Putamen (tissue), 1 donor: ENCODE measurements around the gene RETREG1.
"Not testable (repeated sequence)": the region's sequence is repeated elsewhere in the genome, so short reads cannot be mapped to it uniquely, and the experiment has no call there.

Experiments used
- DNase-seq: peaks from one replicate; pipeline ENCODE4 v3.0.0-alpha.2; 2016; ENCODE audit warnings: low spot score

The RETREG1 gene

DNA sequence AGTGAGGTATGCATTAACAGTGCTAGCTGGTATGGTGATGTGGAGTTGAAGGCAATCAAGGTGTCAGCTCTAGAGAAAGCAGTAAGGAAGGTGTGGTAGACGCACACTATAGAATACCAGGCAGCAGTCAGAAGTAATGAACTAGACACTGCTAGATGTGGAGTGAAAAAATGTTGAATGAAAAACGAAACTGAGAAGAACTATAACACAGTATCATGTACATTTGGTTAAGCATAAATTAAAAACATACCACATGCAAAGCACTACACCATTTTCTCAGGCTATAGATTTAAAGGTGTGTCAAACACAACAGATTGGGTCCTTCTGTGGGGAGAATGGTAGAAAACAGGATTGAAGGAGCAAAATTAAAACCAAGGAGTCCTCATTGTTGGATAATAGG is 166.6 kb downstream of the RETREG1 start:
- DNase-seq: no peak

DNA sequence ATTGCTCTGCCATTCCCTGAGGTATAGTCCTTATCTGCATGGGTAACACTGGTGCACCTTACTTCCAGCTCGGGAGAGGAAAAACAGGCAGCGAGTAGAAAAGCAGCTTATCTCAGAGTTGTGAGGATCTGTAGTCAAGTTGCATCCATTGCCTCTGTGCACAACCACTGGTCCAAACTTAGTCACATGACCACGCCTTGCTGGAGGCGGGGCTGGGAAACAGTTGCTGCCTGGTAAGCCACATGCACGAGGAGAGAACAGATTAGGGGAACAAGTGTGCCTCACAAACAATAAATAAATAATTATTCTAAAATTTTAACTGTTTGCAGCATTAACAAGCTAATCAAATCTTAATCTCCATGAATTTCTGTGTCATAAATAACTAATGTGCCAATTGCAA is 169.8 kb downstream of the RETREG1 start:
- DNase-seq: no peak

DNA sequence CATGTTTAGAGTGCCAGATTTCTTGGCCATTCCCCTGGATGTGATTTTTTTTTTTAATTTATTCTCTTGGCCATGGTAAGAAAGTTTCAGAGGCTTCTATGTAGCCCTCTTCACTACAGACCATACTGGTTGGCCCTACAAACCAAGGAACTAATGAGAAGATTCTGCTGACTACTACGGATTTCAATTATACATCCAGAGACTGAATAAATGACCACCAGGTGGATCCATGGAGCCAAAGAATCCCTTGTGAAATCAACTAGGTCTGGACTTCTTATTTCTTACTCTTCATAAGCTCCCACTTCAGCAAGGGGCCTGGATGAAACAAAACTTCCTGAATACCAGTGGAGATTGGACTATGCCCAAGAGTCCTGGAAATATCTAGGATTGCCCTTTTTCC is 178.8 kb downstream of the RETREG1 start:
- no peak for DNase-seq

DNA sequence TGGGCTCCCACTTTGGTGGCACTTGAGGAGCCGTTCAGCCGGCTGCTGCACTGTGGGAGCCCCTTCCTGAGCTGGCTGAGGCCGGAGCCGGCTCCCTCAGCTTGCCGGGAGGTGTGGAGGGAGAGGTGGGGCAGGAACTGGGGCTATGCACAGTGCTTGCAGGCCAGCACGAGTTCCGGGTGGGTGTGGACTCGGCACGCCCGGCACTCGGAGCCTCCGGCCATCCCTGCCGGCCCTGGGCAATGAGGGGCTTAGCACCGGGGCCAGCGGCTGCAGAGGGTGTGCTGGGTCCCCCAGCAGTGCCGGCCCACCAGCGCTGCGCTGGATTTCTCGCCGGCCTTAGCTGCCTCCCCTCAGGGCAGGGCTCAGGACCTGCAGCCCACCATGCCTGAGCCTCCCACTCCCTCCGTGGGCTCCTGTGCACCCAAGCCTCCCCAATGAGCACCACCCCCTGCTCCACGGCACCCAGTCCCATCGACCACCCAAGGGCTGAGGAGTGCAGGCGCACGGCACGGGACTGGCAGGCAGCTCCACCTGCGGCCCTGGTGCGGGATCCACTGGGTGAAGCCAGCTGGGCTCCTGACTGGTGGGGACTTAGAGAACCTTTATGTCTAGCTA is 180.6 kb downstream of the RETREG1 start:
- not testable (repeated sequence) for DNase-seq

DNA sequence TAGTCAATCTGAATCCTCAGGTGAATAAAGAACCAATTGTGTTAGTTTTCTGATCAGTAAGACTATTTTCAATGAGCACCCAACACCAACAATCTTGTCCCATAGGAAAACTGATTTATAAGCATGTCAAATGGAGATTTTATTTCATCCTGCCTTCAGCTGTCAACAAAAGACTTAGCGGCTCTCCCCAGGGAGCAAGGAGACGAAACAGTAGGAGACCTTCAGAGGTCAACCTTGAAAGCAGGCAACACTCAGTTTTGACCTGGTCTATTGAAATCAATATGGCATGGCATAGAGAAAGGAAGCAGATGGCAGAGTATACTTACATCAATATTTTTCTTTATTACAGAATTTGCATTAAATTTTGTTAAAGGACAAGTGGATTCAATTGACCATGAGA is 185.3 kb downstream of the RETREG1 start:
- DNase-seq: no peak

DNA sequence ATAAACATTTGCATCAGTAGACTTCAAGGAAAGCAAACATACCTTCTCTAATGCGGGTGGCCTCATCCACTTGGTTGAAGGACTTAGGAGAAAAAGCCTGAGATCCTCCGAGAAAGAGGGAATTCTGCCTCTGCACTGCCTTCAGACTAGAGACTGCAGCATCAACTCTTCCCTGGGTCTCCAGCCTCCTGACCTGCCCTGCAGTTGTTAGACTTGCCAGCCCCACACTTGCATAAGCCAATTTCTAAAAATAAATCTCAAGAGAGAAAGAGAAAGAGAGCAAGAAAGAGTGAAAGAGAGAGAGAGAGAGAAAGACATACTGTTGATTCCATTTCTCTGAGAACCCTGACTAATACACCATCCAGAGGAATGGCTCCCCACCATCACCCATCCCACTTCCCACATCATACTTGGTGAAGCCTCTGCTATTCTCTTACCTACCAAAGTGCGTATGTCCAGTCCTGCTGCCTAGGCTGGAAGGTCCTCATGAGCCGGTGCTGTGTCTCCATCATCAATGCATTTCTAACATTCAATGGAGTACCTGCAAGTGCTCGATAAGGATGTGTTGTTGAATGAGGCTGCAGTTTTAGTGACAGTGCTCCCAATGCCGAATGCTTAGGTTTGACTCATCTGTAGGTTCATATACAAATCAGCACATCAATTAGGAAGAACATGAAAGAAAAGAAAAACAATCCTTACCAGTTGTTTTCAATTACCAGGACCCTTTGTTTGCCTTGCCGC is 186.3 kb downstream of the RETREG1 start:
- DNase-seq: no peak

DNA sequence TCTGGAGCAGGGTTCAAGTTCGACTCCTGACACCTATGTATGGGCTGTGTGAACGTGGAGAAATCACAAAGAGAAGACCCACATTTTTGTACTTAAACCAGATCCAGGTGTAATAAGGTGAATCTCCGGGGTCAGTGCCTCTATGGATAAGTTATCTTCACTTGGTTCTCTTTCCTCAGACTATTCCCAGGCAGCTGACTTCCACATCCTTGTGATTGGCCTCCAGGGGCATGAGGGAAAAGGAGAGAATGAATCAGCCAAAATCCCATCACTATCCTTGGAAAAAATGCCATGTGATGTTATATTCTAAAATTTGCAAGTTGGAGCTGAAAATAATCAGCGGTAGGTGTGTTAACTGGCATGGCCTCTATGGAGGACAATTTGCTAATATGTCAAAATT is 188.4 kb downstream of the RETREG1 start:
- no peak for DNase-seq

DNA sequence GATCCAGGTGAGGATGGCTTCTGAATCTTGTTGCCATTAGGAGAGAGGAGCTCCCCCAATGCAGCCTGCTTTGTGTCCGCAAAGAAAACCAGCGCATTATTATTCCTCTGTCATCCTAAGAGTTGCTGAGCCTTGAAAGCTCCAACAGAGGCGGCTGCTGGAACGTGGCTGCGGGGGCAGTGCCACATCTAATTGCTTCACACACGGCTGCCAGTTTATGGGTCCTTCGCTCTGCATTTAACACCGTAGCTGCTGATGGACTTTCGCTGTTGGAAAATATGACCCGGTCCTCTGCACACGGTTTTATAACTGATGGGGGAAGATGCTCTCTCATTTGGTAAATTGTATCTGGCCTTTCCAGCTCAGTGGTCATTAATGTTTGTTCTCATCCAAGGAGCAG is 189.2 kb downstream of the RETREG1 start:
- no peak for DNase-seq
